Spinal cord (tissue), 10 donors: ENCODE data around the gene MBD3. TPM values are rescaled to one million over a fixed set of nuclear protein-coding genes. Genes with fewer than 3 reads are reported as not detected.

Experiments used
- DNase-seq, 6 donors: peaks; one replicate each; pipeline versions ENCODE4 v3.0.0 to v3.0.0-alpha.2; 2013 to 2015; ENCODE audit warnings: low spot score in 6 of 6, low read depth in 4 of 6
- H3K27ac ChIP-seq: one replicate; pipeline ENCODE4 v1.5.1; 2013; ENCODE audit warnings: low read depth, low read length, control low read depth
- H3K27me3 ChIP-seq: one replicate; pipeline ENCODE4 v1.6.1; 2013; ENCODE audit warnings: low read length; ENCODE audit not compliant: control insufficient read depth, insufficient read depth
- H3K36me3 ChIP-seq: one replicate; pipeline ENCODE4 v1.6.1; 2013; ENCODE audit warnings: low read length; ENCODE audit not compliant: control insufficient read depth, insufficient read depth
- H3K4me1 ChIP-seq: one replicate; pipeline ENCODE4 v1.6.1; 2013; ENCODE audit warnings: low read length; ENCODE audit not compliant: control insufficient read depth, insufficient read depth
- H3K4me3 ChIP-seq: one replicate; pipeline ENCODE4 v1.5.1; 2013; ENCODE audit warnings: low read depth, low read length, control low read depth
- H3K9me3 ChIP-seq: one replicate; pipeline ENCODE4 v1.6.1; 2013; ENCODE audit warnings: low read length; ENCODE audit not compliant: control insufficient read depth, insufficient read depth
- WGBS: methylation state at CpG from one replicate; pipeline ENCODE4 v1.1.5; 2013; ENCODE audit warnings: missing lambda C conversion rate; ENCODE audit not compliant: insufficient coverage; 5-methylcytosine and 5-hydroxymethylcytosine counted together
- polyA plus RNA-seq, 2 donors: library from polyadenylated mRNA; unstranded; fragments of 120-200 nt; gene quantifications; one replicate each; pipeline ENCODE4 v1.2.1, GENCODE V29; 2013; ENCODE audit not compliant: insufficient read length in 2 of 2
- total RNA-seq, 2 donors: library from RNA; depleted of rRNA in 1 of 2; stranded (reverse); fragments of 120-200 nt in 1 of 2; fragments of >200 nt in 1 of 2; gene quantifications; one replicate each; pipeline versions ENCODE4 v1.2.3 to v1.2.4, GENCODE V29; 2013 to 2014
- donor health status: healthy.

The MBD3 gene
- total and polyA plus RNA-seq, 4 donors, result 36.6 to 113 (median 89.0) TPM

- no peak for DNase-seq
- Histone ChIP-seq H3K27ac (no peak overlapping the region), H3K36me3 (peaks cover 92% of the 10 kb centered on the region), H3K4me1 (no peaks in the 10 kb centered on the region), H3K9me3 (no peaks in the 10 kb centered on the region), H3K4me3 (no peak overlapping the region), H3K27me3 (no peaks in the 10 kb centered on the region)
- WGBS, result 90% methylated on average over 10 of the region's 11 CpGs
These were observed 27.8 kb upstream of the MBD3 start for GRCh38 chr19:1620502-1620901.

DNA sequence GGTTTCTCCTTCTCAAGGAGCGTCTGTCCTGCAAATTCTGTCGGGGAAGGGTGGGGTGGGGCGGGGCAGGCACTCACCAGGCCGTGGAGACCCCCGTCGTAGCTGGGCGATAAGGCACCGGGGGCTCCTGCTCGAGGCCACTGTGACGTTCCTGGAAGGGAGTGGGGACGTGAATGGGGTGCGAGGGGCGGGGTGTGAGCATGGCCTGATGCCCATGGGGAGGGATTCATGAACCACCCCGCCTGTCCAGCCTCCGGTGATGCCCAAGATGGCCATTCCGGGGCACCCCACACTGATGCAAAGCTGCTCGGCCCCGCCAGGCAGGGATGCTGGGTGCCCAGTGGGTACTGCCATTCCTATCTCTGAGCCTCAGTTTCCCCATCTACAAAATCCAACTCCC lies 27.0 kb upstream of the MBD3 start:
- no peak overlapping the region for H3K27ac ChIP-seq
- 86% methylated on average over 18 of the region's 18 CpGs for WGBS
- DNase-seq, result no peak
- no peaks in the 10 kb centered on the region for H3K27me3 ChIP-seq
- H3K36me3 ChIP-seq, result peaks cover 92% of the 10 kb centered on the region
- H3K4me1 ChIP-seq, result no peaks in the 10 kb centered on the region
- no peak overlapping the region for H3K4me3 ChIP-seq
- no peaks in the 10 kb centered on the region for H3K9me3 ChIP-seq

GRCh38 chr19:1619094-1619439 lies 26.4 kb upstream of the MBD3 start:
- DNase-seq, result no peak
- Histone ChIP-seq H3K9me3 (no peaks in the 10 kb centered on the region), H3K27me3 (no peaks in the 10 kb centered on the region), H3K4me3 (no peak overlapping the region), H3K27ac (no peak overlapping the region), H3K4me1 (no peaks in the 10 kb centered on the region), H3K36me3 (peaks cover 92% of the 10 kb centered on the region)
- 96% methylated on average over 26 of the region's 26 CpGs for WGBS

DNA sequence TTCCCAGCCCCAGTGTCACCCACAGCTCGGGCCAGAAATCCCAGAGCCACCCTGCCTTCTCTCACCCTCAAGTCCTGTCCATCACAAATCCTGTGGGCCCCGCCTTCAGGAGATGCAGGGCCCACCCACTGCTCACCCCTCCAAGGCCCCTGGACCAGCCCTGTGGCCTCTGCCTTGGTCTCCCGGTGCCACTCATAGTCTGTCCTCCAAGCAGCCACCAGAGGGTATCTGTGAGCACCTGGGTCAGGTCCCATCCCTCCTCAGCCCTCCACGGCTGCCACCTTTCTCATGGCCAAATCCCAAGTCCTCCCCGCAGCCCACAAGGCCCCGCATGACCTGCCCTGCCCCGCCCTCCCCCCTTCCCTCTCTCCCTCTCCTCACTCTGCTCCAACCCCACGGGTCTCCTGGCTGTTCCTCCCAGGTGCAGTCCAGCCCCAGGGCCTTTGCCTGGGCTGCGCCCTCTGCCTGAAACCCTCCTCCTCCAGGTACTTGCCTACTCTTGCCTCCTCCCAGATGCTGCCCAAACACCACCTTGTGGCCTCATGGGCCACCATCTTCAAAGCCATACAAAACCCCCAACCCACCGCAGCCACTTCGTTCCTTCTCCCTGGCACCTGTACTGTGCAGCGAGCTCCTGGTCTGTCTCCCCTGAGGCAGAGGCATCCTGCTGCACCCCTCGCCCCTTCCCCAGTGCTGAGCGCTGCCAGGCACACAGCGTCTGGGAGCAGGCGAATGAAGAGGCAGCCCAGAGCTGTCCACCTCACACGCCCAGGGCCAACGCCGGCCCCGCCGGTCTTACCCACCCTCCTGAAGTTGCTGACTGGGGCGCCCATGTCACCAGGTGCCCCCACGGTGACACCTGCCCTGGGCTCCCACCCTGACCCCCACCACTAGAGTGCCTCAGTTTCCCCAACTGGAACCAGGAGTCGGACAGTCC lies 25.8 kb upstream of the MBD3 start:
- Histone ChIP-seq H3K9me3 (no peaks in the 10 kb centered on the region), H3K36me3 (peaks cover 93% of the 10 kb centered on the region), H3K4me3 (no peak overlapping the region), H3K4me1 (no peaks in the 10 kb centered on the region), H3K27me3 (no peaks in the 10 kb centered on the region), H3K27ac (no peak overlapping the region)
- WGBS, result 84% methylated on average over 23 of the region's 24 CpGs
- DNase-seq, result no peak

- no peak overlapping the region for H3K27ac ChIP-seq
- WGBS, result 100% methylated on average over 1 of the region's 4 CpGs
- no peak for DNase-seq
These were observed 24.2 kb upstream of the MBD3 start for GRCh38 chr19:1616875-1617274.

GRCh38 chr19:1616396-1616795 lies 23.7 kb upstream of the MBD3 start:
- H3K36me3 ChIP-seq, result peaks cover 93% of the 10 kb centered on the region
- no peak for DNase-seq
- H3K4me3 ChIP-seq, result no peak overlapping the region
- H3K9me3 ChIP-seq, result no peaks in the 10 kb centered on the region
- WGBS, result 93% methylated on average over 5 of the region's 8 CpGs
- H3K27me3 ChIP-seq, result no peaks in the 10 kb centered on the region
- H3K4me1 ChIP-seq, result no peaks in the 10 kb centered on the region
- H3K27ac ChIP-seq, result no peak overlapping the region

More at GRCh38 chr19:1616875-1617274, 24.2 kb upstream of the MBD3 start:
- no peaks in the 10 kb centered on the region for H3K27me3 ChIP-seq
- no peaks in the 10 kb centered on the region for H3K9me3 ChIP-seq
- no peaks in the 10 kb centered on the region for H3K4me1 ChIP-seq
- H3K4me3 ChIP-seq, result no peak overlapping the region
- H3K36me3 ChIP-seq, result peaks cover 93% of the 10 kb centered on the region

- H3K36me3 ChIP-seq, result peaks cover 91% of the 10 kb centered on the region
- no peak overlapping the region for H3K4me3 ChIP-seq
- no peak overlapping the region for H3K27ac ChIP-seq
- H3K27me3 ChIP-seq, result no peaks in the 10 kb centered on the region
- no peaks in the 10 kb centered on the region for H3K4me1 ChIP-seq
- DNase-seq, result no peak
- 90% methylated on average over 38 of the region's 41 CpGs for WGBS
- no peaks in the 10 kb centered on the region for H3K9me3 ChIP-seq
These were observed 22.6 kb upstream of the MBD3 start for GRCh38 chr19:1615156-1615765.

GRCh38 chr19:1613808-1614570 lies 21.3 kb upstream of the MBD3 start:
- H3K27ac ChIP-seq, result no peak overlapping the region
- H3K4me1 ChIP-seq, result no peaks in the 10 kb centered on the region
- H3K27me3 ChIP-seq, result no peaks in the 10 kb centered on the region
- no peaks in the 10 kb centered on the region for H3K9me3 ChIP-seq
- 93% methylated on average over 30 of the region's 32 CpGs for WGBS
- H3K36me3 ChIP-seq, result peaks cover 90% of the 10 kb centered on the region
- H3K4me3 ChIP-seq, result no peak overlapping the region
- no peak for DNase-seq

- Histone ChIP-seq H3K36me3 (peaks cover 90% of the 10 kb centered on the region), H3K4me3 (no peak overlapping the region), H3K4me1 (no peaks in the 10 kb centered on the region), H3K27me3 (no peaks in the 10 kb centered on the region), H3K27ac (no peak overlapping the region), H3K9me3 (no peaks in the 10 kb centered on the region)
- no peak for DNase-seq
- WGBS, result 81% methylated on average over 9 of the region's 9 CpGs
These were observed 20.5 kb upstream of the MBD3 start for GRCh38 chr19:1613146-1613545.
